Loucy (cell line): Measurements from ENCODE around the gene ZFR2.

Experiments
- CTCF ChIP-seq: fragments of 200-600 bp; sonication (generic); conservative IDR thresholded peaks from 2 replicates; pipeline ENCODE4 v1.5.1; 2014; ENCODE audit warnings: mild to moderate bottlenecking, antibody characterized with exemption, low read length
- EZH2phosphoT487 ChIP-seq: fragments of 200-600 bp; IDR thresholded peaks from 2 replicates; pipeline ENCODE4 v1.6.1; 2018; ENCODE audit warnings: antibody characterized with exemption, mild to moderate bottlenecking, moderate library complexity, borderline replicate concordance

GRCh38 chr19:3821857-3822364 is 46.9 kb downstream of the ZFR2 start:
- TF ChIP-seq CTCF = peak; percentile 97
- no peak for TF ChIP-seq EZH2phosphoT487
